Astrocyte (in vitro differentiated cells and primary cell): ENCODE results near the gene AACS.

Experiments
- EZH2 ChIP-seq: IDR thresholded peaks from 2 replicates; pipeline ENCODE4 v1.6.1; 2012; ENCODE audit warnings: mild to moderate bottlenecking, low read length, inconsistent platforms; ENCODE audit not compliant: insufficient read depth
- TF ChIP-seq, protein P1 (sequence below): IDR thresholded peaks from 2 replicates; pipeline ENCODE4 v1.5.1; 2011; ENCODE audit warnings: low read depth, mild to moderate bottlenecking, inconsistent platforms, low read length, moderate library complexity; ENCODE audit not compliant: insufficient read depth

DNA sequence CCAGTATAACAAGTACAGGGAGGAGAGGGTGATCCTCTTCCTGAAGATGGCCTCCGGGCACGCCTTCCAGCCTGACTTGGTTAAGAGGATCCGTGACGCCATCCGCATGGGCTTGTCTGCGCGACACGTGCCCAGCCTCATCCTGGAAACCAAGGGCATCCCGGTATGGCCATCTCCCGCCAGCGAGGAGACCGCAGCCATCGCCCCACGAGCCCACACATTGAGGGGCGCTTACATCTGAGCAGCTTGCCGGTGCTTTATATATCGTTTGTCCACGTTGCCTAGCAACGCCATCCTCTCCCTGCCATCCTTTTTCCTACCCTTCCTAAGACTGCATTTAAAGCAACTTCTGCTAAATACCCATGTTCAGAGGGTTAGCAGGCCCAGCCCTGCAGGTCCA, 71.5 kb downstream of the AACS start:
- TF ChIP-seq, protein P1, sequence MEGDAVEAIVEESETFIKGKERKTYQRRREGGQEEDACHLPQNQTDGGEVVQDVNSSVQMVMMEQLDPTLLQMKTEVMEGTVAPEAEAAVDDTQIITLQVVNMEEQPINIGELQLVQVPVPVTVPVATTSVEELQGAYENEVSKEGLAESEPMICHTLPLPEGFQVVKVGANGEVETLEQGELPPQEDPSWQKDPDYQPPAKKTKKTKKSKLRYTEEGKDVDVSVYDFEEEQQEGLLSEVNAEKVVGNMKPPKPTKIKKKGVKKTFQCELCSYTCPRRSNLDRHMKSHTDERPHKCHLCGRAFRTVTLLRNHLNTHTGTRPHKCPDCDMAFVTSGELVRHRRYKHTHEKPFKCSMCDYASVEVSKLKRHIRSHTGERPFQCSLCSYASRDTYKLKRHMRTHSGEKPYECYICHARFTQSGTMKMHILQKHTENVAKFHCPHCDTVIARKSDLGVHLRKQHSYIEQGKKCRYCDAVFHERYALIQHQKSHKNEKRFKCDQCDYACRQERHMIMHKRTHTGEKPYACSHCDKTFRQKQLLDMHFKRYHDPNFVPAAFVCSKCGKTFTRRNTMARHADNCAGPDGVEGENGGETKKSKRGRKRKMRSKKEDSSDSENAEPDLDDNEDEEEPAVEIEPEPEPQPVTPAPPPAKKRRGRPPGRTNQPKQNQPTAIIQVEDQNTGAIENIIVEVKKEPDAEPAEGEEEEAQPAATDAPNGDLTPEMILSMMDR = no peak
- no peak for TF ChIP-seq EZH2
